ENCODE data around the gene TSHZ3.

DNA sequence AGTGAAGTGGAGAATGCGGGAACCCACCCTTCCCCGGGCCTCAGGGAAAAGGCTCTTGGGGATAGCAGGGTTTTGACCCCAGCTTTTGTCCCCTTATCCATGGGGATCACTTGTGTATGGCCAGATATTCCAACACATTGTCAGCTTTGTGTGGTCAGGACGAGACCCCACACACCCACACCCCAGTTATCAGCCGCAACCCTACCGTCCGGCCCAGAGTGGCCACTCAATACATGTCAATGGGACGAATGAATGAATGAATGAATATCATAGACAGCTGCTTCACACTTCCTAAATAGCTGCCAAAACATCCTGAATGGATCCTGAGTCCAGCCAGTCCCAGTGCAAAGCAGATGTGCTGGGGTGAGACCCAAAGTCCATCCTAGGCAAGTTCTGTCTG is 64.6 kb downstream of the TSHZ3 start:
- TF ChIP-seq, protein P1, sequence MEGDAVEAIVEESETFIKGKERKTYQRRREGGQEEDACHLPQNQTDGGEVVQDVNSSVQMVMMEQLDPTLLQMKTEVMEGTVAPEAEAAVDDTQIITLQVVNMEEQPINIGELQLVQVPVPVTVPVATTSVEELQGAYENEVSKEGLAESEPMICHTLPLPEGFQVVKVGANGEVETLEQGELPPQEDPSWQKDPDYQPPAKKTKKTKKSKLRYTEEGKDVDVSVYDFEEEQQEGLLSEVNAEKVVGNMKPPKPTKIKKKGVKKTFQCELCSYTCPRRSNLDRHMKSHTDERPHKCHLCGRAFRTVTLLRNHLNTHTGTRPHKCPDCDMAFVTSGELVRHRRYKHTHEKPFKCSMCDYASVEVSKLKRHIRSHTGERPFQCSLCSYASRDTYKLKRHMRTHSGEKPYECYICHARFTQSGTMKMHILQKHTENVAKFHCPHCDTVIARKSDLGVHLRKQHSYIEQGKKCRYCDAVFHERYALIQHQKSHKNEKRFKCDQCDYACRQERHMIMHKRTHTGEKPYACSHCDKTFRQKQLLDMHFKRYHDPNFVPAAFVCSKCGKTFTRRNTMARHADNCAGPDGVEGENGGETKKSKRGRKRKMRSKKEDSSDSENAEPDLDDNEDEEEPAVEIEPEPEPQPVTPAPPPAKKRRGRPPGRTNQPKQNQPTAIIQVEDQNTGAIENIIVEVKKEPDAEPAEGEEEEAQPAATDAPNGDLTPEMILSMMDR (IDR thresholded peaks at IDR 0.05): no peak
- no peak for TF ChIP-seq POLR2A (IDR thresholded peaks at IDR 0.05)

Data from heart left ventricle (tissue), 13 donors.